ENCODE data around the gene PSMA1.

DNA sequence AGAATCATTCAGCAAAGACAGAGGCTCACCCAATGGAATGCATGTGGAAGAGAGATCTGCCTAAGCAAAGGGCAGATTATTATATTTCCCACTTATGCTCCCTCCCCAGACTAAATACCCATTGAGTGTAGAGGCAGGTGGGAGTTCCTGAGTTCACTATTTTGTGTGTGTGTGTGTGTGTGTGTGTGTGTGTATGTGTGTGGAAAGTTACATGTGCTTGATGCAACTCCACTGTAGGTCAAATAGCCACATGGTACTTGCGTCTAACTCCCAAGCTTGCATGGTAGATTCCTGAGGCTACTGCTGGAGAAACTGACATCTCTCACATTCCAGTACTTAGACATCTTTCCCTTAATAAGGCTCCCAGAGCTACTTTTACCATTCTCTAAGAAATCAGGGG, 17.2 kb downstream of the PSMA1 start:
- TF ChIP-seq, protein P1, sequence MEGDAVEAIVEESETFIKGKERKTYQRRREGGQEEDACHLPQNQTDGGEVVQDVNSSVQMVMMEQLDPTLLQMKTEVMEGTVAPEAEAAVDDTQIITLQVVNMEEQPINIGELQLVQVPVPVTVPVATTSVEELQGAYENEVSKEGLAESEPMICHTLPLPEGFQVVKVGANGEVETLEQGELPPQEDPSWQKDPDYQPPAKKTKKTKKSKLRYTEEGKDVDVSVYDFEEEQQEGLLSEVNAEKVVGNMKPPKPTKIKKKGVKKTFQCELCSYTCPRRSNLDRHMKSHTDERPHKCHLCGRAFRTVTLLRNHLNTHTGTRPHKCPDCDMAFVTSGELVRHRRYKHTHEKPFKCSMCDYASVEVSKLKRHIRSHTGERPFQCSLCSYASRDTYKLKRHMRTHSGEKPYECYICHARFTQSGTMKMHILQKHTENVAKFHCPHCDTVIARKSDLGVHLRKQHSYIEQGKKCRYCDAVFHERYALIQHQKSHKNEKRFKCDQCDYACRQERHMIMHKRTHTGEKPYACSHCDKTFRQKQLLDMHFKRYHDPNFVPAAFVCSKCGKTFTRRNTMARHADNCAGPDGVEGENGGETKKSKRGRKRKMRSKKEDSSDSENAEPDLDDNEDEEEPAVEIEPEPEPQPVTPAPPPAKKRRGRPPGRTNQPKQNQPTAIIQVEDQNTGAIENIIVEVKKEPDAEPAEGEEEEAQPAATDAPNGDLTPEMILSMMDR (IDR thresholded peaks at IDR 0.05) = no peak
- TF ChIP-seq EP300 (IDR thresholded peaks at IDR 0.05) (no peak), POLR2AphosphoS5 (IDR thresholded peaks at IDR 0.05) (no peak)
